Measurements from ENCODE around the gene COG7.
"Not testable (repeated sequence)": the region's sequence is repeated elsewhere in the genome, so short reads cannot be mapped to it uniquely, and the experiment has no call there.

Gene COG7

DNA sequence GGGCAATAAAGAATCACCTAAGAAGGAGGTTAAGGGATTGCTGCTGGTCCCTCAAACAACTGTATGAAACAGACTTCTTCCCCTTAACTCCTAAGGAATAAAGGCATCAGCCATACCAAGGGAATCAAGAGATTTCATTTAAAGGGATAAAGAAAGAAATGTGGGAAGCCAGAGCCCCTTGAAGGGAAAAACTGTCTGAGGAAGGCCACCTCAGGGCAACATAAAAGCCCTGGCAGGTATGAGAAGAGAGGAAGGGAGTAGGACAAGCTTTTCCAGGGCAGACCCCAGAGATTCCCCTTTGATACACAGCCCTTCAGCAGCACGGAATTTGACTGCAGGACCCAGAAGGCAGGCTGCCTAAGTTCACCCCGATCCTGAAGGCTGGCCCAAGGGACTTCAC lies 43.5 kb downstream of the COG7 start:
- no peak for DNase-seq (ENCODE audit: low read depth in 2 of 2)

DNA sequence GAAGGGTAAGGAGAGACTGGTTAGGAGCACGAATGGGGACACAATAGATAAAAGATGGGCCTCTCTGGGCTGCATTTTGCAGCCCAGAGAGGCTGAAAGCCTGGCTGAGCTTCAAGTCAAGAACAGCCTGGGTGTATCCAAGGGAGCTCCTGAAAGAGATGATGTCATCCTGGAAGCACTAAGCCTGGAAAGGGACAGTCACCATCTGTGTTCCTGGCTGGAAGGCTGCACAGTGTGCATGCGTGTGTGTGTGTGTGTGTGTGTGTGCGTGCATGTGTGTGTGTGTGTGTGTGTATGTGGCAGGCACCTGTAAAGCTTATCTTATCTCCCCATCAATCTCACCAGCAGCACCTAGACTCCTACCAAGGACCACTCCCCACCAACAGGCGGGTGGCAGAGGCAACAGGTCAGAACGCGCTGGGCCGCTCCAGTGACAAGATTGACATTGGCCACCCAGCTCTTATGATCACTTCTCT lies 44.1 kb downstream of the COG7 start:
- DNase-seq (ENCODE audit: low read depth in 2 of 2), result no peak

DNA sequence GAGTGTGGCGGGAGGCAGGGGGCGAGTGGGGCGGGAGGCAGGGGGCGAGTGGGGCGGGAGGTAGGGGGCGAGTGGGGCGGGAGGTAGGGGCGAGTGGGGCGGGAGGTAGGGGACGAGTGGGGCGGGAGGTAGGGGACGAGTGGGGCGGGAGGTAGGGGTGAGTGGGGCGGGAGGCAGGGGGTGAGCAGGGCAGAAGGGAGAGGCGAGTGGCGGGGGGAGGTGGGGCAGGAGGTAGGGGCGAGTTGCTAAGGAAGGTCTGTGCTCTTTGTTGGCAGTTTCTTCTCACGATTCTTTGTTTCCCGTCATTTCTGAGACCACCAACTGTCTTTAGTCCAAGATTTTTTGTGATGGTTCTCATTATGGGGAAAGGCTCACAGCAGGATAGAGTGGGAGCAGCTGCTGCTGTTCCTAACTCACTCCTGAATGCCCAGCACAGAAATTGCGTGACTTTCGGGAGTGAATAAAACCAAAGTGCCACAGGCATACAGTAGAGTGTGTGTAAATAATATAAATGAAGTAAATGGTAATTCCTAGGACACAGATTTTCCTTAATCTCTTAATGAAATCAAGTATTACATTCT lies 44.7 kb downstream of the COG7 start:
- no peak for DNase-seq (ENCODE audit: low read depth in 2 of 2)

DNA sequence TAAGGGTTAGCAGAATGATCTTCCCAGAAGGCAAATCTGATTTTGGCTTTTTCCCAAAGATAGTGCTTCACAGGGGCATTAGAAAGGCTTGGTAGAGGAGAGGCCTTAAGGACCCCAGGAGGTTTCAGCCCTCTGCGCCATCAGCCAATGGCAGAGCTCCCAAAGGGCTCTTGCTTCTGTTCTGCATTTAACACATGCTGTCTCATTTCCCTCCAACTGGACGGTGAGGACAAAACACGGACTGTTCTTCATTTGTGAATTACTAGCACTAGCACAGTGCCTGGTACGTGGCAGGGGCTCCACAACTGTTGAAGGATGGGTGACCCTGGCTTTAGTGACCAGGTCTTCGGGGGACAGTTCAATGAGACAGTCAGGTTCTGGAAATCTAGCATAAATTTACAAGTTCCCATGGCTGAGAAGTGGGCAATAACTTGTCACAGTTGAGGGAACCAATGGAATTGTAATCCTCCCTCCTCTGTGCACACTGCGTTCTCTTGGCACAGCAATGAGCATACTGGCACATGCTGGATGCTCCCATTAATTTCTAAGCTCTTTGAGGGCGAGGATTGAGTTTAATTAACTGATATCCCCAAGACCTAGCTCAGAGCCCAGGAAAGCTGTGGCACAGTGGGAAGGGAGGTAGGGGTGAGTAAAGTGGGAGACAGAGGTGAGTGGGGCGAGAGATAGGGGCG lies 45.4 kb downstream of the COG7 start:
- no peak for DNase-seq (ENCODE audit: low read depth in 2 of 2)

DNA sequence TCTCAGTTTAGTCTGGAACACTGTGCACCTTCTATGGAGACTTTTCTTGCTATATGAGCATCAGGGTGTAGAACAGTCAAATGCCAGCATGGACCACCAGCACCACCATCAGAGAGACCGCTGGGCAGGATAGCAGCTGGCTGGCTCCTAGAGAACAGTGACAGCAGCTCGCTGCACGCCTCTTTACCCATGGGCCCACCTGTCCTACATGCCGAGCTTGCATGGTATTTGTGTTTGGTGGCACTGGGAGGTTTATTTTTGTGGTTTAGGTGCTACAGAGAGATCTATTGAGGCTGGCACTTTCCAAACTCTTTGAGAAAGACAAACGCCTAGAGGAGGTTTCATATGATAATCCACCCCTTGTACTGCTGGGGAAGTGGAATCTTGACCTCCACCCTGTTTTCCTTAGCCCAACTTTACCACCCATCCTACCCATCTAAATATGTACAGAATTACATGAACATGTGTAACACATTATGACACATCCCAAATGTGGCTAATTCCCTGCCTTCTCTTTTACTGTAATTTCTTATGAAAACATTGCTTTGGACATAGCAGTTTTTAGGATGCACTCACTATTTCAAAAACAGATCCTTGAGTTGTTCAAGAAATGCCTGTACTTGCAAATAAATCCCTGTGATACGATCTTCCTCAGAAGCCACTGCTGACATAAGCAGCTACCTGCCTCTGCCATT lies 46.3 kb downstream of the COG7 start:
- DNase-seq (ENCODE audit: low read depth in 2 of 2), result no peak

DNA sequence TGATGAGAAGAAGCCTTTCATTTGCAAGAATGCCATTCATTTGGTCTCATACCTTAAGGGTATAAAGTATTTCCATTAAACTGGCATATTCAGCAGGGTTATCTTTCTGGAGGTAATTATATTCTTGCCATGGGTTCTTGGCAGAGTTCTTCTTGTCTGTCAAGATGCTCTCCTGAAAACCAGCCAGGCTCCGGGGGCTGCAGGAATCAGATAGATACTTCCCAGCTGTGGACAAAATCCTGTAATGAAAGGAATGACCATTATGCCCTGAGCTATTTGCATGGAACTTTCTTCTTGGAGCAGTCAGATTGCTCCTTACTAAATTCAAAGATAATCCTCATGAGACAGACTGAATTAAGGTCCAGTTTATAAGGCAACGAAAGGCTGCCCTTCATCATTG lies 47.0 kb downstream of the COG7 start:
- no peak for DNase-seq (ENCODE audit: low read depth in 2 of 2)

DNA sequence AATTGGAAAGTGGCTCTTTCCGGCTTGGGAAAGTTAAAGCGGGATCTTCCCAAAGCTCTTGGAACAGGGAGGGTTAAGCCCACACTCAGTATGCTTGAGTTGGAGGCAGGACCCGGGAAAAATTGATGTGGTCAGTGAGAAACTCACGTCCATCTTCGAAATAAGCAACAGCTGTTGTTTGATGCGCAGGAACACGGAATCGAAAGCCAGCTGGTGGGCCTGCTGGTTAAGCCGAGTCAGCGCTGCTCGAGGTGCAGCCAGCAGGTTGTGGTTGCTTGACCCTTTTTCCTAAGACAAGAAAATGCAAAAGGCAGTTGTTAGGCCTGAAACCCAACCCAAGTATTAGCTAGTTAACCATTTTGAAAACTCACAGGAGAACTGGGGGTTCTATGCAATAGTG lies 49.4 kb downstream of the COG7 start:
- no peak for DNase-seq (ENCODE audit: low read depth in 2 of 2)

DNA sequence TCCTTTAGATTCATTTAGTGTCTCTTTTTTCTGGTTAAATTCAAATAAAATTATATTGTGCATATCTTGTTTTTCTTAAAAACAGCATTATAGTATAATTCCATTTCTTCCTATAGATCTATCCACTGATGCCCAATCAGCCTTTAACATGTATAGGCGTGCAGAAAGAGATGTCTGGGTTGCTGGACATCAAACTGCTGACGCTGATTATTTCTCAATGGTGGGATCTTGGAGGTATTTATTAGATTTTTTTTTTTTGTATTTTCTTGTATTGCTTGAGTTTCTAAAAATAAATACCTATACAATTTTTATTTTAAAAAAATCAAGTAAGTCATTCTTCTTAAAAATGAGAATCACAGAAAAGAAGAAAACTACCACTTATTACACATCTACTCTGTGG lies 50.9 kb downstream of the COG7 start:
- no peak for DNase-seq (ENCODE audit: low read depth in 2 of 2)

DNA sequence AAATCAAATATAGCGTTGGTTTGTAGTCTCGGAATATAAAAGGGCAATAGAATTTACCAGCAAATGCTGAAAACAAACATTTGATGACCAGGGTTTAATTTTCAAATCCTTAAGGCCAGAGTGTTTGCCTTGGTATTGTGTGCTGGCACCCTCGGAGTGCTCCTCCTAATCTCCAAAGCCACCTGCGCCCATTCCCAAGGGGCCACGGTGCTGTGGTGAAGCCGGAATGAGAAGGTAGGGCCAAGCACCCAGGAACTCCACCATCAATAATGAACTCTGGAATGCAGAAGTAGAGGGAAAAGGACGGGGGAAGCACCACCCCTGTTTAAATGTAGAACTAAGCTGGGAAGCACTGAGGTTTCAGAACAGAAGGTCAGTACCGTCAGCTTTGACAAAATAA lies 51.9 kb downstream of the COG7 start:
- no peak for DNase-seq (ENCODE audit: low read depth in 2 of 2)

DNA sequence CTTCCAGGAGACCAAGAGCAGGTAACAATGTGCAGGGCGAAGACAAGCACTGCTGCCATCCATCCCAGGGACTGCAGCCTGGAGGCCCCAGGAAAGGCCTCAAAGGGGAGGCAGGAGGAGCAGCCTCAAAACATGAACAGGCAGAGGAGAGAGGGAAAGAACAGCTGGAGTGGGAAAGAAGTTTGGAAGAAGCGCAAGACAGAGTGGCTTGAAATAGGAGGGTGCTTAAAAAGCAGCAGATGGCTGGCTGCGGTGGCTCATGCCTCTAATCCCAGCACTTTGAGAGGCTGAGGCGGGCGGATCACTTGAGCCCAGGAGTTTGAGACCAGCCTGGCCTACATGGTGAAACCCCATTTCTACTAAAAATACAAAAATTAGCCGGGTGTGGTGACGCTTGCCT lies 52.5 kb downstream of the COG7 start:
- not testable (repeated sequence) for DNase-seq (ENCODE audit: low read depth in 2 of 2)

DNA sequence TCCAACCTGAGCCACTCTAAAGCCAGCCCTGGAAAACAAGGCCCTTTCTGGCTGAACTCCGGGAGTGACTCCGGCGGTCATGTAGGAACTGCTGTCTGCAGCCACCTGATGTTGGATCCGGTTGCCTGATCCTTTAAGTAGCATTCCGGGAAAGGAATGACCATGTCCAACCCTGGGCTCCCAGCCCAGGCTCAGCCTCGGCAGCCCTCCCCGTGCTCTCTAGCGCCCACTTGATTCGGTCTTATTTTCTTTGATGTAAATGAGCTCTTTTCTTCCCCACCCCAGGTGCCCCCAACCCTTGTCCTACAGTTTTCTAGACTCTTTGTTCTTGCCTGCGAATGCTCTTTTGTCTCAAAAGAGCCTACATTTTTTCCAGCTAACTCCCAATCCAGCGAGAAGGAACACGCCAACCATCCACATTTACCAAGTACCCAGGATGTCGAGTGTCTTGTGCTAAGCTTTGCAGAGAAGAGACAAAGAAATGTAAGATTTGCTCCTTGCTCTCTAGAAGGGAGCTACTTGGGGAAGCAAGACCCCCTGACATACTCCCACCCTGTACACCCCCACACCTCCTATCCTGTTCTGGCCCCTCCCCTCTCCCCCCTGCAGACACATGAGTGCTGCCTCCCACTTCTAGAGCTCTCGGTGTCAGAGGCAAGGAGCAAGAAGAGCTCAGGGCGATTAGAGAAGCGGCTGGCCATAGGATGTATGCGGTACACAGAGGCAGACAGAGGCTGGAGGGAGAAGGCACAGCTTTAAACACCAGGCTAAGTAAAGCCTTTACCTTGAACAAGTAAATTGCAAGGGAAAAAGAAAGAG lies 53.8 kb downstream of the COG7 start:
- no peak for DNase-seq (ENCODE audit: low read depth in 2 of 2)

DNA sequence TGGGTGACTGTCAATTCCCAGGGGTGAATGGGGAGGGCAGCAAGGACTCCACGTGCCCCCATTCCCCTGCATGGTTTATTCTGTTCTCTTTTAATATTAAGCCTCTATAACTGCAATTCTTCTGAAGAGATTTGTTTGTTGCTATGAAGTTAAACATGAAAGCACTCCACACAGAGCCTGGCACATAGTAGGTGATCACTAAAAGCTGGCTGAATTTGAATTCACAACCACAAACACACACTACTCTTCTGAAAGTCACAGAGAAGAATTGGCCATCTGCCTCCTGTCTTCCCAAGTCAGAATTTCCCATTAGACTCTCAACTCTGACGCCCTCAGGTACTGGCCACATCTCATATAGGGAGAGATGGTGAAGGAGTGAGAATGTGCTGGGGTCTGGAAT lies 55.5 kb downstream of the COG7 start:
- DNase-seq (ENCODE audit: low read depth in 2 of 2), result no peak

DNA sequence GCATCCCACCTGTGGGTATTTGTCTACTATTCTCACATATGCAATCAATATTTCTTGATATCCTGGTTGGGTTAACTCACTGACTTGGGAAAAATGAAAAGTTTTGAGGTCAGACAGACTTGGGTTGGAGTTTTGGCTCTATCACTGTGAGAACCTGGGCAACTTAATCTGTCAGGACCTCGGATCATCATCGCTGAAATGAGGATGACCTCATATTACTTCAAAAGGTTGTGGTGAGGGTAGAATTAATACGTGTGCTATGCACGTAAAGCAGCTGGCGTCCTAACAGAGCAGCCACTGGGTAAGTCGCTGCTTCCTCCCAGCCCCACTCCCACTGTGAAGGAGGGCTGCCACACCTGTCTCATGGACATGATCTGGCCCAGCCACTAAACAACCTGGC lies 57.3 kb downstream of the COG7 start:
- no peak for DNase-seq (ENCODE audit: low read depth in 2 of 2)

DNA sequence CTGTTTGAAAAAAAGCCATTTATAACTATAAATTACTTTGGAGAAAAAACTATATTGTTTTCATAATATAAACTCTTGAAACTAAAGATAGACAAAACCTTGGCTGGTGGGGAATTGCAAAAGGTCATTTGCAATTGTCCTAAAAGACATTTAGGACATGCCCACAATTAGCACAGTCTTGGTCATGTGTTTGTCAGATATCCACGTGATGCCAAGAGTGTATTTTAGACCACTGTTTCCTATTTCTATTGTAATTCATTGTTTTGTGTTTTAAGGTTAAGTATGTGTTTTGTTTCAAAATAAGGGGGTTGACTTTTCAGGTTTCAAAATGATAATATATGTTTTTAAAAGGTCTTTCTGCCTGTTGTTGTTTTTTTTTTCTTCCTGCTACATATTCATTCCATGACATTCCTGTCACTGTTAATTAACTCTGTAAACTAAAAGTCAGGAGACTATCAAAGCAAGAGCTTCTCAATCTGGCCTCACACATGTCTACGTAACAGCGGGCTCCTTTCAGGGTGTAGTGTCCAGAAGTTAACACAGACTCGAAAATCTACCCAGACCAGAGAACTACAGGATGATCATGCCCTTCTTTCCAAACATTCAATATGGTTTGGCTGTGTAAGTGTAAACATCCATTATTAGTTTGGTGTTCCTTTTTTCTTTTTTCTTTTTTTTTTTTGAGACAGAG lies 58.7 kb downstream of the COG7 start:
- DNase-seq (ENCODE audit: low read depth in 2 of 2), result no peak

DNA sequence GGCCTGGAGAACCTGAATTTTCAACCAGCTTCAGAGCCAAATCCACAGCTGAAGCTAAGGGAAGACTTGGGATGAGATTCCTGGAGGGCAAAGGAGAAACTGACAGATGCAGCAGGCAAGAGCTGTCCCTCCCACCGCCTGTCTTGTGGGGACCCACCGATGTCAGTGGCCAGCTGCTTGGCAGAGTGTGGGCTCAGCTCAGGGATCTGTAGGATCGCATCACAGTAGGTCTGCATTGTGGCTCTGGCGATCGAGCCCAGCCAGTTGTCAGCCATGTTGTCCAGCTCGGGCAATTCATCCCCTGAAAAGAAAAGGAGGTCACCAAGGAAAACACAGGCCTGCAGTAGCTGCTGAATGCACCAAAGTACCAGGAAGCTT lies 60.8 kb downstream of the COG7 start:
- no peak for DNase-seq (ENCODE audit: low read depth in 2 of 2)

DNA sequence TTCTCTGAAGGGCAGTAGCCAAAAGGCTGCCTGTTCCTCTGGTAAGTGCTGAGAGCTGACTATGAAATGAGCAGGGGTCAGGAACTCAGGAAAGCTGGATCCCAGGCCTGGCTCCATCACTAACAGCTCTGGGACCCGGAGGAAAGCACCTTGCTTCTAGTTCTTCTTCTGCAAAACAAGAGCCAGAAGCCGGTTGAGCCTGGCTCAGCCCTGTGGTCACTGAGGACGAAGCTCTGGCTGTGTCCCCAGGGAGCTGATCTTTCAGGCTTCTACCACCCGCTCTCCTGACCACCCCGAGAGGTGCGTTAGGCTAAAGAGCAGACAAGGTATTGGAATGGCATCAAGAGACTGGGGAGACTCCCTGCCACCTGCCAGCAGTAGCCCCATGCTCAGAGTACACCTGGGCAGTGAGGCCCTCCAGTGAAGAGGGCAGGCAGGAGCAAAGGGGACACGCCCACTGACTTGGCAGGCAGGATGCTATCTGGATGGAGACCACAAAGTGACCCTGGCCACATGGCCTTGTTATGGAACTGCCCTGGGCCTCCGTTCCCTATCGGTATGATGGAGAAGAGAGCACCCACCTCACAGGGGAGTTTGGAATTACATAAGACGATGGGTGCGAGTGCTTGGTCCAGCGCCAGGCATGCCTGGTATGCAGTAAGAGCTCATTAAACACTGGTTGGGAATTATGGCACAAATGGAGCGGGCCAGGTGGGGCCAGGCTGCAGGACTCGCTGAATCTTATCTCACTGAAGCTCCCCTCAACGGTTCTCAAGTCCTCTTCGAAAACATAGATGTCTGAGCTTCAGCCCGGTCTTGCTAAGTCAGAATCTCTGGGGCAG lies 61.4 kb downstream of the COG7 start:
- no peak for DNase-seq (ENCODE audit: low read depth in 2 of 2)

DNA sequence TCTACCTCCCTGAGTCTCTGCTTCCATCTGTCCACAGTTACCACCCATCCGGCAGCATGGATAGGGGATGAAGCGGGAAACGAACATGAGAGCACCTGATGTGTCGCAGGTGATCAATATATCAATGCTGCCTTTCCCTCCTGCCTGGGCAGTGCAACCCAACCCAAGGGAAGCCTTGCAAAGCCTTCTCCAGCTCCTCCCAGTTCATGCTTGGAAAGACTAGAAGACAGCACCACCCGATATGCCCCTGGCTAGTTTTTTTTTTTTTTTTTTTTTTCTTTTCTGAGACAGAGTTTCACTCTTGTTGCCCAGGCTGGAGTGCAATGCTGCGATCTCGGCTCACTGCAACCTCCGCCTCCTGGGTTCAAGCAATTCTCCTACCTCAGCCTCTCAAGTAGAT lies 63.1 kb downstream of the COG7 start:
- not testable (repeated sequence) for DNase-seq (ENCODE audit: low read depth in 2 of 2)

DNA sequence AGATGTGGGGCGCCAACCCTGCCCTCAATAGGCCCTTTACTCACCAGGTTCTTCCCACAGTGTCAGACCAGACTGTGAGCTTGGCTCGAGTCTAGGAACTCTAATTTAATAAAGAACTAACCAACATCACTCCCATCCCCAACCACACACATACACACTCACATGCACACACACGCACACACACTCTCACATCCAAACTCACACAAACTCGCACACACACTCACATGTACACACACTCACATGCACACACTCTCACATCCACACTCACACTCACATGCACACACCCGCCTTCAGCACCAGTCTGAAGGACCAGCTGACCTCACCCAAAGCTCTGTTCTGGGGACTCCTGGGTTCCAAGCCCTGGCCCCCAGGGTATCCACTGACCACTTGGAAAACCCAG lies 63.8 kb downstream of the COG7 start:
- DNase-seq (ENCODE audit: low read depth in 2 of 2), result no peak

DNA sequence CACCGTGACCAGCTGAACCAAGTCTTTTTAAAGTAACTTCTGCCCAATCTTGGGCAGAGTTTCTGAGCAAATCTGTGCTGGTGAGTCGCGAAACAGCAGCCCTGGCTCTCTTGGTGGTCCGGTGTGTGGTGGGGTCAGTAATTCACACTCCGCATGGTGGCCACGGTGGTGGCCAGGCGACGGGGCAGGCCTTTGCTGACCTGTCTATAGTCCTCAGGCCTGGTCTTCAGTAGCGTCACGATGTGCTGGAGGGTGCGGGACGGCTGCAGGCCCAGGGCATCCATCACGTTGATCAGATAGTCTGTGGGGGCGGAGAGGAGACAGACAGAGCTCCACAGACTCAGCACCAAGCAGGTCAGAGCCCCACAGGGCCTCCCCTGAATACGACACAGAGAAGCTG lies 64.2 kb downstream of the COG7 start:
- no peak for DNase-seq (ENCODE audit: low read depth in 2 of 2)

DNA sequence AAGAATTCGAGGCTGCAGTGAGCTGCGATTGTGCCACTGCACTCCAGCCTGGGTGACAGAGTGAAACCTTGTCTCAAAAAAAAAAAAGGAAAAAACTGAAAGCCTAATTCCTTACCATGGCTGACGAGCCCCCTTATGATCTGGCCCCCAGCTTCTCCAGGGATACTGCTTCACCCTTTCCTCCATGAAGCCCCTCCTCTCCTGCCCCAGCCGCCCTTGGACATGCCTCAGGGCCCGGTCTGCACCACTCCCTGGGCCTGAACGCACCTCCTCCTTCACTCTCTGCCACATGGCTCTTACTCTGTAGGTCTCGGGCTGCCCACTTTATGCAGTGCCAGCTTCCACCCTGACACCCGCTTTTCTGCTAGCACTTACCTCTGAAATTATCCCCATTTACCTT lies 65.3 kb downstream of the COG7 start:
- no peak for DNase-seq (ENCODE audit: low read depth in 2 of 2)

DNA sequence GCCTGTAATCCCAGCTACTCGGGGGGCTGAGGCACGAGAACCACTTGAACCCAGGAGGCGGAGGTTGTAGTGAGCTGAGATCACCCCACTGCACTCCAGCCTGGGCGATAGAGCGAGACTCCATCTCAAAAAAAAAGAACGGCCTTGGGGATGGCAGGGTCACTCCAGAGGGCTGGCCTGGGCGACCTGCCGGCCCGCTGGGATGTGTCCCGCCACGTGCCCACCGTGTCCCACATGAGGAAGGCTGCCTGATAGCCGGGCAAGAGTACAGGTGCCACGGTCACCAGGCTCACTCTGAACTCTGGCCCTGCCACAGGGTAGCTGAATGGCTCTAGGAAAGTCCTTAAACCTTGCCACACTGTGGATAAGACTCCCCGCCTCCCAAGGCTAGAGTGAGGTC lies 67.5 kb downstream of the COG7 start:
- DNase-seq (ENCODE audit: low read depth in 2 of 2), result no peak

Measured in stimulated activated CD4-positive, alpha-beta T cell treated with anti-CD3 and anti-CD28 coated beads, Interleukin-1b, Interleukin-23, amount 100 ng/mL, for 1 hour (primary cell).